Loucy (cell line): ENCODE measurements around the gene TUBA4A.

Experiments
- H2AFZ ChIP-seq: fragments of 200-600 bp; sonication (generic); 2 replicates; pipeline ENCODE4 v1.6.0; 2016; ENCODE audit warnings: antibody characterized with exemption, mild to moderate bottlenecking, low read length, moderate library complexity
- H3F3A ChIP-seq: fragments of 200-600 bp; 2 replicates; pipeline ENCODE4 v1.6.0; 2016; ENCODE audit warnings: antibody characterized with exemption, low read depth, mild to moderate bottlenecking
- H3K27me3 ChIP-seq: fragments of 200-600 bp; sonication (generic); 2 replicates; pipeline ENCODE4 v1.6.1; 2014; ENCODE audit warnings: low read length, mild to moderate bottlenecking; ENCODE audit not compliant: insufficient read depth, poor library complexity, severe bottlenecking
- H3K36me3 ChIP-seq: fragments of 200-600 bp; sonication (generic); 2 replicates; pipeline ENCODE4 v1.6.1; 2016; ENCODE audit warnings: low read length; ENCODE audit not compliant: insufficient read depth
- H3K4me1 ChIP-seq: fragments of 200-600 bp; sonication (generic); 2 replicates; pipeline ENCODE4 v1.5.1; 2014; ENCODE audit warnings: low read length, mild to moderate bottlenecking; ENCODE audit not compliant: insufficient read depth, poor library complexity, severe bottlenecking
- H3K4me2 ChIP-seq: fragments of 200-600 bp; sonication (generic); 2 replicates; pipeline ENCODE4 v1.6.0; 2014; ENCODE audit warnings: antibody characterized with exemption, low read length, low read depth, mild to moderate bottlenecking; ENCODE audit not compliant: poor library complexity, severe bottlenecking
- H3K4me3 ChIP-seq: fragments of 200-600 bp; sonication (generic); 2 replicates; pipeline ENCODE4 v1.5.1; 2014; ENCODE audit warnings: low read length, mild to moderate bottlenecking, mixed read lengths; ENCODE audit not compliant: poor library complexity, severe bottlenecking
- H3K79me2 ChIP-seq: fragments of 200-600 bp; sonication (generic); 2 replicates; pipeline ENCODE4 v1.6.1; 2014; ENCODE audit warnings: low read length; ENCODE audit not compliant: insufficient read depth
- H3K9ac ChIP-seq: fragments of 200-600 bp; sonication (generic); 2 replicates; pipeline ENCODE4 v1.6.0; 2014; ENCODE audit warnings: mild to moderate bottlenecking, low read depth, low read length, moderate library complexity; ENCODE audit not compliant: poor library complexity, severe bottlenecking
- H3K9me2 ChIP-seq: fragments of 200-600 bp; sonication (generic); replicated peaks from 2 replicates; pipeline ENCODE4 v1.6.1; 2016; ENCODE audit warnings: low read depth, low read length, mixed read lengths
- H3K9me3 ChIP-seq: fragments of 200-600 bp; sonication (generic); 2 replicates; pipeline ENCODE4 v1.6.1; 2014; ENCODE audit warnings: mild to moderate bottlenecking, antibody characterized with exemption, low read length, low read depth; ENCODE audit not compliant: insufficient read depth
- H4K20me1 ChIP-seq: fragments of 200-600 bp; sonication (generic); 2 replicates; pipeline ENCODE4 v1.6.0; 2014; ENCODE audit warnings: antibody characterized with exemption, low read length, mild to moderate bottlenecking; ENCODE audit not compliant: insufficient read depth, poor library complexity, severe bottlenecking
- EZH2phosphoT487 ChIP-seq: fragments of 200-600 bp; IDR thresholded peaks from 2 replicates; pipeline ENCODE4 v1.6.1; 2018; ENCODE audit warnings: antibody characterized with exemption, mild to moderate bottlenecking, moderate library complexity, borderline replicate concordance
- TF ChIP-seq, protein P1 (sequence below): fragments of 200-600 bp; sonication (generic); conservative IDR thresholded peaks from 2 replicates; pipeline ENCODE4 v1.5.1; 2014; ENCODE audit warnings: mild to moderate bottlenecking, antibody characterized with exemption, low read length

TUBA4A gene

GRCh38 chr2:219225350-219225749 is 28.4 kb downstream of the TUBA4A start:
- H3K4me1 ChIP-seq = peaks cover 10% of the 10 kb centered on the region
- no peak for TF ChIP-seq EZH2phosphoT487
- TF ChIP-seq, protein P1, sequence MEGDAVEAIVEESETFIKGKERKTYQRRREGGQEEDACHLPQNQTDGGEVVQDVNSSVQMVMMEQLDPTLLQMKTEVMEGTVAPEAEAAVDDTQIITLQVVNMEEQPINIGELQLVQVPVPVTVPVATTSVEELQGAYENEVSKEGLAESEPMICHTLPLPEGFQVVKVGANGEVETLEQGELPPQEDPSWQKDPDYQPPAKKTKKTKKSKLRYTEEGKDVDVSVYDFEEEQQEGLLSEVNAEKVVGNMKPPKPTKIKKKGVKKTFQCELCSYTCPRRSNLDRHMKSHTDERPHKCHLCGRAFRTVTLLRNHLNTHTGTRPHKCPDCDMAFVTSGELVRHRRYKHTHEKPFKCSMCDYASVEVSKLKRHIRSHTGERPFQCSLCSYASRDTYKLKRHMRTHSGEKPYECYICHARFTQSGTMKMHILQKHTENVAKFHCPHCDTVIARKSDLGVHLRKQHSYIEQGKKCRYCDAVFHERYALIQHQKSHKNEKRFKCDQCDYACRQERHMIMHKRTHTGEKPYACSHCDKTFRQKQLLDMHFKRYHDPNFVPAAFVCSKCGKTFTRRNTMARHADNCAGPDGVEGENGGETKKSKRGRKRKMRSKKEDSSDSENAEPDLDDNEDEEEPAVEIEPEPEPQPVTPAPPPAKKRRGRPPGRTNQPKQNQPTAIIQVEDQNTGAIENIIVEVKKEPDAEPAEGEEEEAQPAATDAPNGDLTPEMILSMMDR = no peak
- peaks cover 55% of the 10 kb centered on the region; the same call in 1 of the 2 replicates for H3K36me3 ChIP-seq
- peaks cover 13% of the 10 kb centered on the region for H4K20me1 ChIP-seq
- no peak overlapping the region for H3K4me2 ChIP-seq
- H3F3A ChIP-seq = no peaks in the 10 kb centered on the region
- no peaks in the 10 kb centered on the region for H3K27me3 ChIP-seq
- H3K4me3 ChIP-seq = no peak overlapping the region
- H3K9ac ChIP-seq = no peak overlapping the region
- no peak overlapping the region for H2AFZ ChIP-seq
- H3K9me2 ChIP-seq = no peaks in the 10 kb centered on the region
- peaks cover 28% of the 10 kb centered on the region for H3K79me2 ChIP-seq
- no peaks in the 10 kb centered on the region for H3K9me3 ChIP-seq

GRCh38 chr2:219223831-219224610 is 29.7 kb downstream of the TUBA4A start:
- H4K20me1 ChIP-seq = peaks cover 13% of the 10 kb centered on the region
- peaks cover 22% of the 10 kb centered on the region for H3K79me2 ChIP-seq
- no peak overlapping the region for H3K9ac ChIP-seq
- no peak overlapping the region for H2AFZ ChIP-seq
- no peaks in the 10 kb centered on the region for H3F3A ChIP-seq
- TF ChIP-seq EZH2phosphoT487 = no peak
- TF ChIP-seq, protein P1 = no peak
- H3K4me2 ChIP-seq = no peak overlapping the region
- peaks cover 10% of the 10 kb centered on the region for H3K4me1 ChIP-seq
- no peak overlapping the region for H3K4me3 ChIP-seq
- H3K9me3 ChIP-seq = no peaks in the 10 kb centered on the region
- H3K9me2 ChIP-seq = no peaks in the 10 kb centered on the region
- H3K36me3 ChIP-seq = peaks cover 57% of the 10 kb centered on the region; the same call in 1 of the 2 replicates
- H3K27me3 ChIP-seq = no peaks in the 10 kb centered on the region

DNA sequence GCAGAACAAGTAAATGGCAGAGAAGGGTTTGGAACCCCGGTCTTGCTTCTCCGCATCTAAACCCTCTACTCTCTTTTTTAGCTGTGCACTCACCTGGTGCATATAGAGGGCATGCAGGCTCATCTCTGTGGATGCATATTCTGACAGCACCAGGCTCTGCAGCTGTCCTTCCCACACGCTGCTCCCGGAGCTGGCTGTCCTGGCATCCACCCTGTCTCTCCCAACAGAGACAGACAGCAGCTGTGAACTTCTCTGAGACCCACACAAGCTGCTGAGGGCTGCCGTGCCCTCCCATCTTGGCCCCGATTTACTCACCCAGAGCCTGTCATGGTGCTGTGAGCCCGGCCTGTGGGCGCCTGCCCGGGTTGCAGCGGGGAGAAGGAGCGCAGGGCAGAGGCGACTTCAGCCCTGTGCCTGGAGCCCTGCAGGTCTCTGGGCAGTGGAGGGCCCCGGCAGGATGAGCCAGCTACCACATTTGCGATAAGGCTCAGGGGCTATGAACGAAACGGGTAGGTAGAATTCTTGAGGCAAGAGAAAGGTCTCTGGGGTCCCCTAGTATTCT is 31.7 kb downstream of the TUBA4A start:
- Histone ChIP-seq H3K79me2 (peaks cover 2% of the 10 kb centered on the region; the same call in 1 of the 2 replicates), H3K27me3 (no peaks in the 10 kb centered on the region), H3F3A (no peaks in the 10 kb centered on the region), H3K9ac (no peak overlapping the region), H3K9me2 (no peaks in the 10 kb centered on the region), H3K4me1 (peaks cover 10% of the 10 kb centered on the region), H3K4me2 (no peak overlapping the region), H2AFZ (no peak overlapping the region), H4K20me1 (no peaks in the 10 kb centered on the region), H3K36me3 (peaks cover 57% of the 10 kb centered on the region; the same call in 1 of the 2 replicates), H3K9me3 (no peaks in the 10 kb centered on the region), H3K4me3 (no peak overlapping the region)
- no peak for TF ChIP-seq EZH2phosphoT487
- TF ChIP-seq, protein P1 = no peak
